HEK293 (cell line): ENCODE results near the gene SLC51A.
"Not testable (repeated sequence)": the region's sequence is repeated elsewhere in the genome, so short reads cannot be mapped to it uniquely, and the experiment has no call there.

Source experiments
- CTCF ChIA-PET: fragments of 350-600 bp; formaldehyde crosslinking; extraction: SDS; loops from one replicate; lab custom pipeline; 2021; ENCODE audit warnings: antibody characterized with exemption; lab: Yijun Ruan, JAX
- POLR2A ChIA-PET: fragments of 300-600 bp; formaldehyde crosslinking; extraction: SDS; loops from one replicate; lab custom pipeline; 2020; ENCODE audit warnings: antibody characterized with exemption, inconsistent platforms; lab: Yijun Ruan, JAX
- H3K27ac ChIP-seq: fragments of 200-500 bp; sonication (Bioruptor generic); 2 replicates; pipeline ENCODE4 v1.5.1; 2014; ENCODE audit warnings: low read depth, low read length, control low read depth, inconsistent platforms; ENCODE audit errors: extremely low read depth
- H3K36me3 ChIP-seq, 2 experiments: fragments of 200-500 bp in 1 of 2; sonication (Bioruptor generic) in 1 of 2; 1 replicate in 1 of 2; 2 replicates in 1 of 2; pipeline ENCODE4 v1.5.1; 2014 to 2017; ENCODE audit warnings: inconsistent platforms in 2 of 2, low read length in 2 of 2; ENCODE audit not compliant: control insufficient read depth in 2 of 2, insufficient read depth in 1 of 2
- H3K4me1 ChIP-seq: fragments of 200-500 bp; sonication (Bioruptor generic); 2 replicates; pipeline ENCODE4 v1.5.1; 2014; ENCODE audit warnings: mild to moderate bottlenecking, low read length, inconsistent platforms; ENCODE audit not compliant: control insufficient read depth, insufficient read depth
- H3K4me3 ChIP-seq: 2 replicates; pipeline ENCODE4 v1.5.1; 2011; ENCODE audit warnings: low read depth, mild to moderate bottlenecking, control low read depth, low read length, moderate library complexity
- H3K9me3 ChIP-seq: fragments of 200-500 bp; sonication (Bioruptor generic); 2 replicates; pipeline ENCODE4 v1.5.1; 2014; ENCODE audit warnings: low read depth, low read length, inconsistent platforms; ENCODE audit not compliant: control insufficient read depth, insufficient read depth
- FEZF1 ChIP-seq: fragments of 450-650 bp; formaldehyde crosslinking; IDR thresholded peaks from 2 replicates; pipeline ENCODE4 v1.5.1; 2016; ENCODE audit warnings: missing biosample characterization, missing genetic modification characterization
- HOXC10 ChIP-seq: sonication (generic); formaldehyde crosslinking; IDR thresholded peaks from 2 replicates; pipeline ENCODE4 v1.8.1; 2023; ENCODE audit warnings: mild to moderate bottlenecking, missing genetic modification reagents
- INSM2 ChIP-seq: fragments of 450-650 bp; formaldehyde crosslinking; IDR thresholded peaks from 2 replicates; pipeline ENCODE4 v1.5.1; 2016; ENCODE audit warnings: missing biosample characterization, missing genetic modification characterization
- SCRT1 ChIP-seq: fragments of 450-650 bp; formaldehyde crosslinking; IDR thresholded peaks from 2 replicates; pipeline ENCODE4 v1.5.1; 2016; ENCODE audit warnings: missing biosample characterization, missing genetic modification characterization, borderline replicate concordance
- ZBTB11 ChIP-seq: fragments of 450-650 bp; formaldehyde crosslinking; conservative IDR thresholded peaks from 2 replicates; pipeline ENCODE4 v1.5.1; 2016; ENCODE audit warnings: low read depth, missing biosample characterization, missing genetic modification characterization
- ZIC2 ChIP-seq: fragments of 450-650 bp; formaldehyde crosslinking; IDR thresholded peaks from 2 replicates; pipeline ENCODE4 v1.5.1; 2016; ENCODE audit warnings: missing biosample characterization, missing genetic modification characterization
- ZNF148 ChIP-seq: fragments of 450-650 bp; formaldehyde crosslinking; IDR thresholded peaks from 2 replicates; pipeline ENCODE4 v1.5.0; 2017; ENCODE audit warnings: missing biosample characterization, missing genetic modification characterization, borderline replicate concordance
- ZNF23 ChIP-seq: fragments of 450-650 bp; formaldehyde crosslinking; IDR thresholded peaks from 2 replicates; pipeline ENCODE4 v1.5.1; 2016; ENCODE audit warnings: missing biosample characterization, missing genetic modification characterization, borderline replicate concordance
- ZNF366 ChIP-seq: fragments of 450-650 bp; formaldehyde crosslinking; conservative IDR thresholded peaks from 2 replicates; pipeline ENCODE4 v1.5.1; 2016; ENCODE audit warnings: missing biosample characterization, missing genetic modification characterization
- ZNF776 ChIP-seq: fragments of 450-650 bp; formaldehyde crosslinking; IDR thresholded peaks from 2 replicates; pipeline ENCODE4 v1.5.0; 2017; ENCODE audit warnings: missing biosample characterization, missing genetic modification characterization, borderline replicate concordance
- ZNF830 ChIP-seq: fragments of 450-650 bp; IDR thresholded peaks from 2 replicates; pipeline ENCODE4 v1.5.0; 2018; ENCODE audit warnings: missing biosample characterization, missing genetic modification characterization, low read depth, mild to moderate bottlenecking, moderate library complexity
- ZSCAN16 ChIP-seq: fragments of 450-650 bp; formaldehyde crosslinking; IDR thresholded peaks from 2 replicates; pipeline ENCODE4 v1.5.1; 2016; ENCODE audit warnings: missing biosample characterization, missing genetic modification characterization

Gene SLC51A

GRCh38 chr3:196208942-196209695 is 7.2 kb upstream of the SLC51A start (continued):
- no peak for TF ChIP-seq SCRT1 (tag by site-specific recombination)
- no peak for TF ChIP-seq ZNF23 (tag by site-specific recombination)
- no peak for TF ChIP-seq ZSCAN16 (tag by site-specific recombination)
- no peak for TF ChIP-seq ZIC2 (tag by site-specific recombination)
- TF ChIP-seq ZBTB11 (tag by site-specific recombination): no peak
- TF ChIP-seq ZNF830 (tag by site-specific recombination): no peak
- no peak for TF ChIP-seq INSM2
- no peak for TF ChIP-seq ZNF148 (tag by site-specific recombination)
- TF ChIP-seq HOXC10 (CRISPR knock-in tag): no peak
- no peak for TF ChIP-seq ZNF776 (tag by site-specific recombination)
- no peak for TF ChIP-seq FEZF1

- CTCF ChIA-PET: interaction anchor here (0.7 to 0.9 kb wide), 2 partner anchors 38 to 118 kb away, joined by 5 to 9 read pairs; no protein-coding TSS in a partner anchor
- H3K36me3 ChIP-seq, H3K27ac ChIP-seq, H3K9me3 ChIP-seq, POLR2A ChIA-PET, H3K4me3 ChIP-seq, H3K4me1 ChIP-seq: not testable (repeated sequence)
- peak; percentile 69 for TF ChIP-seq ZNF366 (tag by site-specific recombination)
Observed at GRCh38 chr3:196209944-196210672, 6.2 kb upstream of the SLC51A start.
